GM06990 (cell line): ENCODE data around the gene DIPK2A.

Experiments used
- DNase-seq: peaks from one replicate; pipeline ENCODE4 v3.0.0-alpha.2; 2011; ENCODE audit not compliant: insufficient read length; ENCODE audit errors: extremely low read depth
- H3K27me3 ChIP-seq: replicated peaks from 2 replicates; pipeline ENCODE4 v1.6.0; 2011; ENCODE audit warnings: low read length; ENCODE audit not compliant: control insufficient read depth, insufficient read depth
- H3K36me3 ChIP-seq: 2 replicates; pipeline ENCODE4 v1.5.1; 2011; ENCODE audit warnings: low read length; ENCODE audit not compliant: control insufficient read depth, insufficient read depth
- H3K4me3 ChIP-seq: replicated peaks from 2 replicates; pipeline ENCODE4 v1.5.1; 2011; ENCODE audit warnings: low read depth, mild to moderate bottlenecking, control low read depth, low read length
- CTCF ChIP-seq: IDR thresholded peaks from 2 replicates; pipeline ENCODE4 v1.5.1; 2011; ENCODE audit warnings: low read length, control low read depth, mild to moderate bottlenecking, inconsistent platforms; ENCODE audit not compliant: insufficient read depth, poor library complexity, severe bottlenecking

Gene DIPK2A

GRCh38 chr3:143935678-143936077 lies 35.9 kb upstream of the DIPK2A start:
- Histone ChIP-seq H3K36me3 (no peaks in the 10 kb centered on the region), H3K4me3 (no peak overlapping the region), H3K27me3 (no peaks in the 10 kb centered on the region)
- DNase-seq: no peak
- TF ChIP-seq CTCF: no peak

- H3K4me3 ChIP-seq: no peak overlapping the region
- no peak for TF ChIP-seq CTCF
- DNase-seq: no peak
Observed at GRCh38 chr3:143950810-143951209, 20.8 kb upstream of the DIPK2A start.

GRCh38 chr3:143951351-143951971 lies 20.2 kb upstream of the DIPK2A start:
- peak; percentile 75 for TF ChIP-seq CTCF
- DNase-seq: no peak
- no peaks in the 10 kb centered on the region for H3K36me3 ChIP-seq
- no peaks in the 10 kb centered on the region for H3K27me3 ChIP-seq
- no peak overlapping the region for H3K4me3 ChIP-seq

More at GRCh38 chr3:143950810-143951209, 20.8 kb upstream of the DIPK2A start:
- Histone ChIP-seq H3K27me3 (no peaks in the 10 kb centered on the region), H3K36me3 (no peaks in the 10 kb centered on the region)

DNA sequence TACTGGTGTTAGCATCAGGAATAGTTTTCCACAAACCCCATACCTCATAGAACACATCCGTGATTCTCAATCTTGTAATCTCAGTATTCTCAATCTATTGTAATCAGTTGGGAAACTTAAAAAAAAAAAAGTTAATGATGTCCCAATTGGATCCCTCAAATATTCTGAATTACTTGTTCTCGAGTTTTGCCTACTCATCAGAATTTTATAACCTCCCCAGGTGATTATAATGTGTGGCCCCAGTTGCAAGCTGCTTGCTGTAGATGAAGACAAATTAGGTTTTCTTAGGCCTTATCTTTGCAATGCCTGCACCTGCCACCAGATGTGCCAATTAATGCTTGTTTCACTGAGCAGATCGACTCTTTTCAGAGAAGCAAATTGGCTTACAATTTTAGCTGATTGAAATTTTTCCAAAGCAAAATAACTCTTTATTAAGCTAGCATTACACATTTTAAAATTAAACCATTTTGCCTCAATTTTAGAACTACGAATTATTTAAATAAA lies 19.0 kb upstream of the DIPK2A start:
- Histone ChIP-seq H3K27me3 (no peaks in the 10 kb centered on the region), H3K4me3 (no peak overlapping the region), H3K36me3 (no peaks in the 10 kb centered on the region)
- TF ChIP-seq CTCF: peak; percentile 2
- no peak for DNase-seq

GRCh38 chr3:143955113-143955512 lies 16.5 kb upstream of the DIPK2A start:
- TF ChIP-seq CTCF: no peak
- H3K27me3 ChIP-seq: no peaks in the 10 kb centered on the region
- no peak overlapping the region for H3K4me3 ChIP-seq
- DNase-seq: no peak
- no peaks in the 10 kb centered on the region for H3K36me3 ChIP-seq

DNA sequence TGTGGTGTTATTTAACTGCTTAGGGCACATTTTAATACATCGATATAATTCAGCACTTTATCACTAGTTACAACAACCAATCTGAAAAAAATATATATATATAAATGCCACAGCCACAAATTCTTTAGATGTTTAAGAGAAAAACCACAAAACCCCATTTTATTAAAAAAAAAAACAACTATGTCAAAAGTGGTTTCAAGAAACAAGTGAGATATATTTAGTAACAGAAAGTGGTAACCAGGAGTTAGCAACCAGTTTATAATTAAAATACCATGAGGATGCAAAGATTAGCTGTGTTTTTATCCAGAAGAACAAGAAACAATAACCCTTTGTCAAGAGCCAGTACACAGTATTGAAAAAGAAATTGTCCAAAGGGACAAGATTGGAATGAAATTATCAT lies 14.8 kb upstream of the DIPK2A start:
- no peak for TF ChIP-seq CTCF
- DNase-seq: no peak
- no peaks in the 10 kb centered on the region for H3K36me3 ChIP-seq
- no peak overlapping the region for H3K4me3 ChIP-seq
- no peaks in the 10 kb centered on the region for H3K27me3 ChIP-seq
